Brain pericyte (primary cell): ENCODE data around the gene CD300LB.
A peak's percentile ranks its signal among the peaks of the same experiment; 100 is the strongest.
"Not testable (repeated sequence)": the region's sequence is repeated elsewhere in the genome, so short reads cannot be mapped to it uniquely, and the experiment has no call there.

Experiments used
- DNase-seq: peaks from one replicate; pipeline ENCODE4 v3.0.0-alpha.2; 2012; ENCODE audit warnings: low read depth, low spot score

The CD300LB gene

DNA sequence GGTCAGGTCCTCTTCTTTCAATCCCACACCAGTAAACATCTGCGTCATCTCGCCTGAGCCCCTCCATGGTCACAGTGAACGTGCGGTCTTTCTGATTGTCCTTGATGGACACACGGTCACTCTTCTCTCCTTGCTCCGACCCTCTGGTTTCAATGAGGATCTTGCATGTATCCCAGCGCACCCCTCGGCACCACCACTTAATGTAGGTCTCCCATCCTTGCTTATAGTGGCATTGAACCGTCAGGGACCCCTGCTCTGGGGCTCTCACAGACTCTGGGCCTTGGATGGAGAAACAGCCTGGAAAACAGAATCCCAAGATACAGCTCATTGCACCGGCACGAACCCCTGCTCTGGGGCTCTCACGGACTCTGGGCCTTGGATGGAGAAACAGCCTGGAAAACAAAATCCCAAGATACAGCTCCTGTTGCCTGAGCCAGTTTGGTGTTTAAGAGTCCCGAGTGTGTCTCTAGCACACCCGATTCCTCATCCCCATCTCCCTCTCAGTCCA is 5.4 kb downstream of the CD300LB start:
- DNase-seq, result no peak

DNA sequence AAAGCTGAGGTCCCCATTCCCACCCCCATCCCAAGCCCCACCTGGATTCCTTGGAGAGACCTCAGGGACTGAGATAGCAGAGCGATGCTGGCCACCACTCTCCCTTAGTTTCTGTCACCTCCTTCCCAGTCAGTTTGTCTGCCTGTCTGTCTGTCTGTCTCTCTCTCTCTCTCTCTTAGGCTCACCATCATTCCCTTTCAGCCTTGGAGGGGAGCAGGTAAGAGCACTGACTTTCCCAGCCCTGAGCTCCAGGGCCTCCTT is 5.9 kb downstream of the CD300LB start:
- DNase-seq, result no peak

DNA sequence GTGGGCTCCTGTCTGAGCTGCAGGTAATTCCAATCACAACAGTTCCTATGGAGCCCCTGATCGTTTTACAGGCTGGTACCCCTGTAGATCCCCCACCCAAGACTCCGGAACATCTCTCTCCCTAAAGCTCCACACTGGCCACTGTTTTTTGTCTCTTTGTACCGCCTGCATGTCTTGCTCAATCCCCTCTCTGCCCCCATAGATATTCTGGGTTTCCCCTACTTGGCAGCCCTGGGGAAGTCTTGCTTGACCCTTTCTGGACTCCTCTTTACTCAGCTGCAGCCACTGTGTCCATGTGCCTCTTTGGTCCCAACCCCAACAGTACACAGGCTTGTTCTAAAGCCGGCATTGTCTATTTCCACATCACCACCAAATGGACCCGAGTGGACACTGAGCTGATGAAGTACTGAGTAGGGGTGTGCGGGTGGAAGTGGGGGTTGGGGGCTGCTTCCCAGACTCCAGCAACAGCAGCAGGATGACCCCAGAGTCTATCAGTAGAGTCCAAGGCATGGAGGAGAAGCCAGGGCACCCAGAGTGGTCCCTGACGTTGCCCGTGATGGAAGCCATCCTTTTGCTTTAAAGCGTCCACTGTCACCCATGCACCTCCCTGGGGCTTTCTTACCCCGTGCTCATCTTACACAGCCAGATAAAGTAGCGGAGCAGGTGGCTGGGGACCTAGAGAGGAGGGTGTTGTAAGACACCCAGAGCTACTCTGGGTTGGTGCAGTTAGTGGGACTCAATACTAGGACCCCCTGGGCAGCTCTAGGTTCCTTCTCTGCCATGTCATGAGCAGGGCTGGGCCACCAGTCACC is 6.4 kb downstream of the CD300LB start:
- no peak for DNase-seq

DNA sequence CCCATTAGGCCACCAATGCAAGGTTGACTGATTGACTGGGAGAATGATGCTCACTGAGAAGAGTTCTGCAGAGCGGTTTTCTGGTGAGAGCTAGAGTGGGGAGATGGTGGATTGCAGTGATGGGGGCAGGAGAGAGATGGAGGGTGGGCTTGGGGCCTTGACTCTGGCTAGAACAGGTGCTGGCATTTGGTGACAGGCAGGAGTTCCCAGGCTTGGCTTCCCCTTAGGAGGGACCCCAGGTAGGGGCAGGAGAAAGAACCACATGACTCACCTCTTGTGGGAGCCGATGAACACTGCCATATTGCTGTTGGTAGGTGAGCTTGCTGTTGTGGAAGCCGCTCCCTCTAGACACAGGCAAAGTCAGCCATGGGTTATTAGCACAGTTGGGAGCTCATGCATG is 8.0 kb downstream of the CD300LB start:
- DNase-seq, result no peak

DNA sequence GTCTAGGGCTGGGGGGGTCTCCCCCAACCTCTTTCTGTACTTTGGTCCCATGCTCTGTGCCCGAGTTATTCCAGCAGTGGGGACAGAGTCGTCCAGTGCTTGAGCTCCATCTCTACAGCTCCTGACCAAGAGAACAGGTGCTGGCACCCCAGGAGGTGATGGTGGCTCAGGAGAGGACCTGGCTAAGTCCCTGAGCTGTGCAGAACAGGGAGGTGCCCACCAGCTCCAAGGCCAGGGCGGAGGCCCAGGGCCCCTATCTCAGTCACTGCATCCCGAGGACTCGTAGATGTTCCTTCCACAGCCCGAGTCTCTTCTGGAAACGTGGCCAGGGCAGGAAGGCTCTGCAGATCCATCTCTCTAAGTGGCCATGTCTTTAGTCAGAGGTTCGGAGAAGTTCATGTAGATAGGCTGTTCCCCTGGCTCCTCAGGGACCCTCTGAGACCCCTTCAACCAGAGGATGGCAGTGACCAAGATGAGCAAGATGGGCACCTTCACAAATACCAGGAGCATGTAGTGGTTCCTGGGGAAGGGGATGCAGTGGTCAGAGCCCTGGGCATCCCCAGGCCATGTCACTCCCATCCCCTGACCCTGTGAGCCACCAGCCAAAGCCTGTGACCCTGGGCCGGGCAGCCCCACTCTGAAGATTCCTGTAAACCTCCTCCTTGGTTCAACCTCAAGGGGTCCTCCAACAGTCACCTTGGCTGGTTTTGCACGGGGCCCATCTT is 8.7 kb downstream of the CD300LB start:
- no peak for DNase-seq

DNA sequence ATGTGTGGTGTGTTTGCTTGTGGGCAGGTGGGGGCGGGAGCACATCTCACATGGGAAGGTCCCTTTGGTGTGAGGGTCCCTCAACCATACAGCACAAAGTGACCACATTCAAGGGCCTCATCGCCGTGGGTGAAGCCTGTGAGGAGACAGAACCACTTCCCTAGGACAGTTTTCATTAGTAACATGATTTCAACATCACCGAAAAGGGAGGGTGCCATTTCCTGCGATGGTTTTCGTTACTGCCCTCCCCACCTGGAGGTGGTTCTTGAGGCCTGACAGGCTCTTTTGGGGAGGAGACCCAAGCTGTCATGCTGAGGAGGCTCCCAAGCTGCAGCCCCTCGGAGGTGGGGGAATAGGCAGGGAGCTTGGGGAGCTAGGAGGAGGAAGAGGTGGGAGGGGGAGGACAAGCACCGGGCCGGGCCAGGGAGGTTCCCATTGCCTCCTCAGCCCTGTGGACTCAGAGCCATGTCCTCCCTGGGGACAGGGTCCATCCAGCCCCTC is 9.5 kb downstream of the CD300LB start:
- no peak for DNase-seq

DNA sequence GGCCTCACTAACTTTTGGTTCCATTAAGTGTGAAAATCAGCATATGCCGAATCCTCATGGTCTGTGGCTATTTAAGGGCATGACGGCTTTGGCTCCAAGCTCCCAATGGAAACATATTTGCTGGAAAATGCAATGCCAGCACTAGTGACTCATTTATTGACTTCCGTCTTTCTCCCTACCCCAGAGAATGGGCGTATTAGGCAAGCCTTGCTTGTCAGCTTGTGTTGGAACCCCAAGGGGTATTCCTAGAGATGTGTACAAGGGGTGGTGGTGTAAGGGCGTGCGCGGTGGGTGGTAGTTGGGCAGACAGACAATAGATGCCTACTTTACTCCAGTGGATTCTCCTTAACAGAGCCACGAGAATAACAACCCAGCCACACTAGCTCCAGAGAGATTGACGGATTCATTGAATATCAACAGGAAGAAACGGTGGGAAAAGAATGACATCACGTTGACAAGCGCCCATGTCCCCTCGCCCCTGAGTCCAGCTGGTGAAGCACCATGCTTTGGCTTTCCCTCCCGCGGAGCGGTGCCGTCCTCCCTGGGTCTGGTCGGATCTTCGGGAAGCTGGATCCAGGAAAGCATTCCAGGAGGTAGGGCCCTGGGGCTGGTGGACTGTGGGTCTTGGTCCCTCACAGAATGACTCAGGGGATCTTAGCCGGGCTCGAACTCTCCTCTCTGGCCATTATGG is 10.3 kb downstream of the CD300LB start:
- no peak for DNase-seq

DNA sequence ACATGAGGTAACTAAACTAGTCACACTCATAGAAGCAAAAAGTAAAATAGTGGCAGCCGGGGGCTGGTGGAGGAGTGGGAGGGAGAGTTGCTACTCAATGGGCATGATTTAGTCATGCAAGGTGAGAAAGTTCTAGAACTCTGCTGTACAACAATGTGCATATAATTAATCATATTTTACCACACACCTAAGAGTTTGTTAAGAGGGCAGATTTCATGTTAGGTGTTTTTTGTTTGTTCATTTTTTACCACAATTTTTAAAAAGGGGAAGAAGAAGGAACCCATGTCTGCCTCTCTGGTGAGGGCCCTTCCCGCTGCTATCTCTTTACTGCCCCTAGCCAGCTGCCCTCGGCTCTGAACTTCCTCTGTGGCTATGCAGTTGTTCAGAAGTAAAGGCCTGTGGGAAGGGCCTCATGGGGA is 11.2 kb downstream of the CD300LB start:
- no peak for DNase-seq

DNA sequence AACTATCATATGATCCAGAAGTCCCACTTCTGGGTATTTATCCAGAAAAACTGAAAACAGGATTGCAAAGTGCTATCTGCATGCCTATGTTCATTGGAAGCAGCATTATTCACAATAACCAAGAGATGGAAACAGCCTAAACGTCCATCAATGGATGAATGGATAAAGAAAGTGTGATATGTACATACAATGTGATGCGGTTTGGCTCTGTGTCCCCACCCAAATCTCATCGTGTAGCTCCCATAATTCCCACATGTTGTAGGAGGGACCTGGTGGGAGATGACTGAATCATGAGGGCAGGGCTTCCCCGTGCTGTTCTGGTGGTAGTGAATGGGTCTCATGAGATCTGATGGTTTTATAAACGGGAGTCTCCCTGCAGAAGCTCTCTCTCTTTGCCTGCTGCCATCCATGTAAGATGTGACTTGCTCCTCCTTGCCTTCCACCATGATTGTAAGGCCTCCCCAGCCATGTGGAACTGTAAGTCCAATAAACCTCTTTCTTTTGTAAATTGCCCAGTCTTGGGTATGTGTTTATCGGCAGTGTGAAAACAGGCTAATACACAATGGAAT is 12.8 kb downstream of the CD300LB start:
- DNase-seq, result not testable (repeated sequence)

DNA sequence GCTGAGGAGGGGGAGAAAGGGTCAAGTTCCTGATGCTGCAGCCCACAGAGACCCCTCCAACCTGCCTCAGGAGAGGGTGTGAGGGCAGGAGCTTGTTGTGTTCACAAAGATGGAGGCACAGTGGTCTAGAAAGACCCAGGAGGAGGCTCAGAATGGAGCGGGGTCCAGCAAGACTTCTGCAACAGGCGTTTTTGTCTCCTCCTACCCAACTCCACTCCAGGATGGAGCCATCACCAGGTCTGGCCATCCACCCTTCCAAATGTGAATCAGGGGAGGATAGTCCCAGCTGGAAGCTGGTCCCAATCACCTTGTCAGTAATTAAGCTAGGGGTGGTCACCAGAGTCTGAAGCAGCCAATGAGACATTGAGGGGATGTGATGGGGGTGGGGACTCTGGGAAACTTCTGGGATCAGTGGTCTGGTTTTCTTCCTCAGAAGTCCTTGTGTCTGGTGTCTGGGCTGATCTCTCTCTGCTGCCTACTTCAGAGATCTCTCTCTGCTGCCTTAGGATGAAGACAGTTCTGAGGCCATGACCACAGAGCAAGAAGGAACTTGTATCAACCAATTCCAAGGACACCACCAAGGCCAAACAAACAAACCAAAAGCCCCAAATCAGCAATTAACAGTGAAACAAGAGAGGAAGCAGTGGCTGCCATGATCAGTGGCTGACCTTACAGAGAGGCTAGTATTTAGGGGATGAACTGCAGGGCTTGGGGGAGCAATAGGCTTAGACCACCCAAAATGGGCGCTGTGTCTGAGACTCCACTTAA is 14.5 kb downstream of the CD300LB start:
- DNase-seq, result no peak

DNA sequence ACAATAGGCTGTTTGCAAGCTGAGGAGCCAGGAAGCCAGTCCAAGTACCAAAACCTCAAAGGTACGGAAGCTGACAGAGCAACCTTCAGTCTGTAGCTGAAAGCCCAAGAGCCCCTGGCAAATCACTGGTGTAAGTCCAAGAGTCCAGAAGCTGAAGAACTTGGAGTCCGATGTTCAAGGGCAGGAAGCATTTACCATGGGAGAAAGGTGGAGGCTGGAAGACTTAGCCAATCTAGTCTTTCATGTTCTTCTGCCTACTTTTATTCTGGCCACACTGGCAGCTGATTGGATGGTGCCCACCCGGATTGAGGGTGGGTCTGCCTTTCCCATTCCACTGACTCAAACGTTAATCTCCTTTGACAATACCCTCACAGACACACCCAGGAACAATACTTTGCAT is 15.3 kb downstream of the CD300LB start:
- DNase-seq, result no peak

DNA sequence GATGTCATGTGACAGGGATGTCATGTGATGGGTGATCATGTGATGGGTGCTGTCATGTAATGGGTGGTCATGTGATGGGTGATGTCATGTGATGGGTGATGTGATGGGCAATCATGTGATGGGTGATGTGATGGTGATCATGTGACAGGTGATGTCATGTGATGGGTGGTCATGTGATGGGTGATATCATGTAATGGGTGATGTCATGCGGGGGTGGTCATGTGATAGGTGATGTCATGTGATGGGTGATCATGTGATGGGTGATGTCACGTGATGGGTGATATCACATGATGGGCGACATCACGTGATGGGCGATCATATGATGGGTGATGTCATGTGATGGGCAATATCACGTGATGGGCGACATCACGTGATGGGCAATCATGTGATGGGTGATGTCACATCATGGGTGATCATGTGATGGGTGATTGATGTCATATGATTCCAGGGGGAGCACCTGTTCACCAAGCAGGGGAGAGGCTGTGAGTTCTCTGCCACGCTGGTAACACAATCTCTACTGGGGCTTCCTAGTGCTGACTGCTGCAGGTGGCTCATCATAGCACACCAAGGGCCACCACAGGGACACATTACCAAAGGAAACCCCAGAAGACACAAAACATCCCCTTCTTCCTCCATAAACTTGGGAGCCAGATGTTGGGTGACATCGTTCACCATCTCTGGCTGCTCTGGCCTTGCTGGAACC is 16.5 kb downstream of the CD300LB start:
- no peak for DNase-seq

DNA sequence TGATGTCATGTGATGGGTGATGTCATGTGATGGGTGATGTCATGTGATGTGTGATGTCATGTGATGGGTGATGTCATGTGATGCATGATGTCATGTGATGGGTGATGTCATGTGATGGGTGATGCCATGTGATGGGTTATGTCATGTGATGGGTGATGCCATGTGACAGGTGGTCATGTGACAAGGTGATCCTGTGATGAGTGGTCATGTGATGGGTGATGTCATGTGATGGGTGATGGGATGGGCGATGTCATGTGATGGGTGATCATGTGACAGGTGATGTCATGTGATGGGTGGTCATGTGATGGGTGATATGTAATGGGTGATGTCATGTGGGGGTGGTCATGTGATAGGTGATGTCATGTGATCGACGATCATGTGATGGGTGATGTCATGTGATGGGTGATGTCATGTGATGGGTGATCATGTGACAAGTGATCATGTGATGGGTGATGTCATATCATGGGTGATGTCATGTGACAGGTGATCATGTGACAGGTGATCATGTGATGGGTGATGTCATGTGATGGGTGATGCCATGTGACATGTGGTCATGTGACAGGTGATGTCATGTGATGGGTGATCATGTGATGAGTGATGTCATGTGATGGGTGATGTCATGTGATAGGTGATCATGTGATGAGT is 17.2 kb downstream of the CD300LB start:
- DNase-seq, result peak; percentile 73

DNA sequence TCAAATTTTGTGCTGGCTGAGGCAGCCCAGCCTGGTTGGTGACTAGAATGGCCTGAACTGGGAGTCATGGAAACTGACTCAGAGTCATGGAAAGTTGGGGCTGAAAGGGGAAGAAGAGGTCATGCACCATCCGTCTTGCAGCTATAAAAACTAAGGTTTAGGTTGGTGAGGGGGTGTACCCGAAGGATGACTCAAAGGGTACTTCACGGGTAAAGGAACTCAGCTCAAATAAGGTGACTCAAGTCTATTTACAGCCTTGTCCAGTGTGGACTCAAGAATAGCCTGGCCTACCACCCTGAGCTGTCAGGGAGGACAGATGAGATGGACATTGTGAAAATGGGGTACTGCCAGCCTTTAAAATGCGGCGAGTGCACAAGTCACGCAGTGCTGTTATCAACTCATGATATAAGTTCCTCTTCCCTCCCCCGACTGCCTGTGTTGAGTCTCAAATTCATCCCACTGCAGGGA is 18.6 kb downstream of the CD300LB start:
- no peak for DNase-seq

DNA sequence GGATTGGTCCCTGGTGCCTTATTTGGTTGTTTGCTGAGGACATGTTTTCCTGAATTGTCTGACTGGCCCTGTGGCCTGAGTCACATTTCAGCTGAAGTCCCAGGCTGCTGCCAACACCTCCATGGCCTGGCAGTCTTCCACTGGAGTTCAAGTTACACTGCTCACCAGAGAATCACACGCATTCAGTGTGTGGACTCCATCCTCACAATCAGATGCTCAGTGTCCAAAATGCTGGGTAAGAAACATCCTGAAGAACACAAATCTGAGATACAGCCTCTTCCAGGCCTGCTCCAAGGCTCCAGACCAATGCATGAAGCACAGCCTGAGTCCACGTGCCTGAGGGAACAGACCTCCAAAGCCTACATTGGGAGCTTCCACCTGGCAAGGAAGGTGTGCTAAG is 19.2 kb downstream of the CD300LB start:
- no peak for DNase-seq

DNA sequence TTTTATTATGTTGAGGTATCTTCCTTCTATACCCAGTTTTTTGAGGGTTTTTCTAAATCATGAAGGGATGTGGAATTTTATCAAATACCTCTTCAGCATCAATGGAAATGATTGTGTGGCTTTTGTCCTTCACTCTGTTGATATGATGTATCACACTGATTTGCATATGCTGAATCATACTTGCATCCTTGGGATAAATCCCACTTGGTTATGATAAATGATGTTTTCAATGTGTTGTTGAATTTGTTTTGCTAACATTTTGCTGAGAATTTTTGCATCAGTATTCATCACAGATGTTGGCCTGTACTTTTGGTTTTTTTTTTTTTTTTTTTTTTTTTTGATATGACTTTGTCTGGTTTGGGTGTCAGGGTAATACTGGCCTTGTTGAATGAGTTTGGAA is 23.1 kb downstream of the CD300LB start:
- no peak for DNase-seq

DNA sequence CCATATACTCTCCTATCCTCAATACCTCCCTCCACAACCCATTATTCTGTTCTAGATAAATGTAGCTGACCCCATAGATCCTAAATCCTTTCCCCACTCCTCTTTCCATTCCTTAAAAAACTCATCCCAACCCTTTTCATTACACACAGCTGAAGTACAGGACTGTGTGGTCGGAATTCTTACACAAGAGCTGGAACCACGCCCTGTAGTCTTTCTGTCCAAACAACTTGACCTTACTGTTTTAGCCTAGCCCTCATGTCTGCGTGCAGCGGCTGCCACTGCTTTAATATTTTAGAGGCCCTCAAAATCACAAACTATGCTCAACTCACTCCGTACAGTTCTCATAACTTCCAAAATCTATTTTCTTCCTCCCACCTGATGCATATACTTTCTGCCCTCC is 27.3 kb downstream of the CD300LB start:
- DNase-seq, result not testable (repeated sequence)

DNA sequence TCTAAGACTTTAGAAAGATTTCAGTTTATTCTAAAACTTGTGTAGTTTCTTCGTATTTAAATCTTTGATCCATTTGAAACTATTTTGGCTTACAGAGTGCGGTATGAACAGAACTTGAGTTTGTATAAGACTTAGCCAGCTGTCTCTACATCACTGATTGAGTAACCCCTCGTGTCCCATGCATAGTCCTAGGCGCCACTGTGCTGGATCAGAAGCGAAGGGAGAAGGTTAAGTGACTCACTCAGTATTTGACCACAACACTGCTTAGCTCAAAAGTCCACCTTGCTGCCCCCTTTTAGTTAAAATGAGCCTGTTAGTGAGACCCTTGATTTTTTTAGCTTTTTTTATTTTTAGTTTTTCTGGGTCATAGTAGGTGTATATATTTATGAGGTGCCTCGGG is 28.4 kb downstream of the CD300LB start:
- DNase-seq, result no peak

DNA sequence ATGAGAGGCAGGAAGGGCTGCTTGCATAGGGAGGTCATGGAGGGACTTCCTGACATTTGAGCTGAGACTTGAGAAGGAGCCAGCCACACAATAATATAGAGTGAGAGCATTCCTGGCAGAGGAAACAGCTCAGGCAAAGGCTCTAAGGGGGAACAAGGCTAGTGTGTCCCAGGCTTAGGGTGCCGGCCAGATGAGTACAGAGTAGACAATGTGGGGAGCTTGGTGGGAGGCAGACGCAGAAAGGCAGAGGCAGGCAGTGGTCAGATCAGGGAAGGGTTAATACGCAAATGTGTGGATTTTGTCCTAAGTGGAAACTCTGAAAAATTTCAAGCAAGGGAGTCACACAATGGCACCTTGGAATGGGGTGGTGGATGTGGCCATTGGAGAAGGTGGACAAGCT is 31.3 kb downstream of the CD300LB start:
- DNase-seq, result no peak

DNA sequence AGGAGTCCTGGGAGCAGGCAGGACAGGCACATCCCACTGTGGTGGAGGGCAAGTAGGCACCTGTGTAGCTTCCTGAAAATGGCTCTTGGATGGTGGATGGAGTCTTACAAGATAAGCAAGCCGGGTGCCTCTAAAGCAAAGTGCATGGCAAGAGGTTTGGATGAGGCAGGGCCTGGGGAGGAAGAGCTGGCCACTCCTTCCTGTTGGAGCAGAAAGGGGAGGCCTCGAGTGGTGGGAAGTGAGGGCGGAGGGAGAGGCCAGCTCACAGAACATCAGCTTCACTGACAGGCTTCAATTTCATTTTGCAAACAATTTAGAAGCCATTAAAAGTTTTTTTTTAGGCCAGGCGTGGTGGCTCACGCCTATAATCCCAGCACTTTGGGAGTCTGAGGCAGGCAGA is 33.8 kb downstream of the CD300LB start:
- DNase-seq, result no peak
